ENCODE results near the gene ZNF598. TPM values are rescaled to one million over a fixed set of nuclear protein-coding genes. Genes with fewer than 3 reads are reported as not detected.

The ZNF598 gene
- total RNA-seq, 1 donor from 2014 or later, result 14.5 TPM

DNA sequence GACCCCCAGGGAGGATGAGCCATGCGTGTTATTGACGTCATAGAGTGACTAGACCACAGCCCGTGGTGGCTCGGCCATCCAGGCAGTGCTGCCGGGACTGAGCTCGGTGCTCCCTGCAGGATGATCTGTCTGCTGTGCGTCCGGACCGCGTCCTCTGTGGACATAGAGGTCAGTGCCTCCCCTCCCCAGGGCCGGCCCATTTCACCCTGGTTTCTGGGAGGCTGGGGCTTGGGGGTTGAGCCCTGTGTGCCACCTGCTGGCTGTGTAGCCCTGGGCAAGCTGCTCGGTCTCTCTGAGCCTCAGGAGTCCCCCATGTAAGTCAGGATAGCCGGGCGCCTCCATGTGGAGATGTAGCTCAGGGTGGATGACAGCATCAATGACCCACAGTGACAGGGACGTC, 46.5 kb upstream of the ZNF598 start:
- Histone ChIP-seq H3K9me3 (replicated peaks) (no peaks in the 10 kb centered on the region), H3K27ac (replicated peaks) (no peak overlapping the region), H3K36me3 (peaks cover 84% of the 10 kb centered on the region), H3K4me1 (no peaks in the 10 kb centered on the region), H3K4me3 (no peak overlapping the region), H3K27me3 (ENCODE audit: low read depth) (no peaks in the 10 kb centered on the region)
- DNase-seq, result no peak
- intact Hi-C loops (cut with micrococcal nuclease), result no loop called here
- TF ChIP-seq, protein P1, sequence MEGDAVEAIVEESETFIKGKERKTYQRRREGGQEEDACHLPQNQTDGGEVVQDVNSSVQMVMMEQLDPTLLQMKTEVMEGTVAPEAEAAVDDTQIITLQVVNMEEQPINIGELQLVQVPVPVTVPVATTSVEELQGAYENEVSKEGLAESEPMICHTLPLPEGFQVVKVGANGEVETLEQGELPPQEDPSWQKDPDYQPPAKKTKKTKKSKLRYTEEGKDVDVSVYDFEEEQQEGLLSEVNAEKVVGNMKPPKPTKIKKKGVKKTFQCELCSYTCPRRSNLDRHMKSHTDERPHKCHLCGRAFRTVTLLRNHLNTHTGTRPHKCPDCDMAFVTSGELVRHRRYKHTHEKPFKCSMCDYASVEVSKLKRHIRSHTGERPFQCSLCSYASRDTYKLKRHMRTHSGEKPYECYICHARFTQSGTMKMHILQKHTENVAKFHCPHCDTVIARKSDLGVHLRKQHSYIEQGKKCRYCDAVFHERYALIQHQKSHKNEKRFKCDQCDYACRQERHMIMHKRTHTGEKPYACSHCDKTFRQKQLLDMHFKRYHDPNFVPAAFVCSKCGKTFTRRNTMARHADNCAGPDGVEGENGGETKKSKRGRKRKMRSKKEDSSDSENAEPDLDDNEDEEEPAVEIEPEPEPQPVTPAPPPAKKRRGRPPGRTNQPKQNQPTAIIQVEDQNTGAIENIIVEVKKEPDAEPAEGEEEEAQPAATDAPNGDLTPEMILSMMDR (IDR thresholded peaks at IDR 0.05; ENCODE audit: borderline replicate concordance), result peak; percentile 39

DNA sequence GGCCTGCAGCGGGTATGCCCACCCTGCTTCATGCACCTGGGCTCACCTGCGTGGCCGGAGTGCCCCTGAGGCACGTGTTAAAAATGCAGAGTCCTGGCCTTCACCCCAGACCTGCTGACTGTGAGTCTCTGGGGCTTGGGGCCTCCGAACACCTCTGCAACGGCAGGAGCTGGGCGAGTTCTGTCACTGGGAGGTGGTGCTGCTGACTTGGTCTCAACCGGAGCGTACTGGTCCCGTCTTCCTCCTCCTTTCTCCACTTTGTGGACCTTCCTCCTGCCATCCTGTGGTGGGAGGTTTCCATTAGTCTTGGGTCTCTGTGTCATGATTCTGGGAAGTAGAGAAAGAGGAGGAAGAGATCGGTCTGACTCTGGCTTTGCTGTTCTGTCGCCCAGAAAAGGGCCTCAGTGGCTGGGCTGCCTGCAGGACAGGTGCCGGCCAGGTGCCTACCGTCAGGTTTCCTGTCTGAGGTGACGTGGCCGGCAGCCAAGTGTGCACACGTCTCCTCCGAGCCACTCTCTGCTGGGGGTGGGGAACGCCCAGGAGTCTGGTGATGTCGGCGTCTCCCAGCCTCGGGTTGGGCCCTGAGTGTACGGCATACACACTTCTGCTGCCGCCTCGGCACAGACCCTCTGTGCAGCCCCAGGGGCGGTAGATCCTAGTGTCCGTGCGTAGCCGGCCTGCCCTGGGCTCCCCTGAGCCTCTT, 45.1 kb upstream of the ZNF598 start:
- H3K27me3 ChIP-seq (ENCODE audit: low read depth), result no peaks in the 10 kb centered on the region
- no peak overlapping the region for H3K27ac ChIP-seq (replicated peaks)
- no peaks in the 10 kb centered on the region for H3K9me3 ChIP-seq (replicated peaks)
- intact Hi-C loops (cut with micrococcal nuclease), result no loop called here
- no peaks in the 10 kb centered on the region for H3K4me1 ChIP-seq
- no peak overlapping the region for H3K4me3 ChIP-seq
- TF ChIP-seq, protein P1 (IDR thresholded peaks at IDR 0.05; ENCODE audit: borderline replicate concordance), result no peak
- DNase-seq, result no peak
- H3K36me3 ChIP-seq, result peaks cover 80% of the 10 kb centered on the region

DNA sequence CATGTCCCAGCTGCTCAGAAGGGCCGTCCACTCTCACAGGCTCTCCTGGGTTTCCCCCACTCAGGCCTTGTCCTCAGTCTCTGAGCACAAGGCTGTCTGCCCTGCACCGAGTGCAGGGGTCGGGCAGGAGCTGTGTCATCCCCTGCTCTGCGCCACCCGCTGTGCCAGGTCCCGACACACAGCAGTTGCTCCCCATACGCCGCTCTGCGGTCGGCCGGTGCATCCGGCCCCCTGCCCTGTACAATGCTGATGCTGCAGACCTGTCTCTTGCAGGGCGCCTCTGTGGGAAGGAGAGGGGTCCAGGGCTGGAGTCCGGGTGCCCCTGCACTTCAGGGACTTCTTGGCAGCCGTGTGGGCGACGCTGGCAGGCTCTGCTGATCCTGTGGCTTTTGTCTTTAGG, 44.3 kb upstream of the ZNF598 start:
- no peaks in the 10 kb centered on the region for H3K9me3 ChIP-seq (replicated peaks)
- H3K4me3 ChIP-seq, result no peak overlapping the region
- no peak overlapping the region for H3K27ac ChIP-seq (replicated peaks)
- peaks cover 5% of the 10 kb centered on the region for H3K4me1 ChIP-seq
- peaks cover 74% of the 10 kb centered on the region for H3K36me3 ChIP-seq
- DNase-seq, result no peak
- TF ChIP-seq, protein P1 (IDR thresholded peaks at IDR 0.05; ENCODE audit: borderline replicate concordance), result no peak
- intact Hi-C loops (cut with micrococcal nuclease), result no loop called here
- H3K27me3 ChIP-seq (ENCODE audit: low read depth), result no peaks in the 10 kb centered on the region

DNA sequence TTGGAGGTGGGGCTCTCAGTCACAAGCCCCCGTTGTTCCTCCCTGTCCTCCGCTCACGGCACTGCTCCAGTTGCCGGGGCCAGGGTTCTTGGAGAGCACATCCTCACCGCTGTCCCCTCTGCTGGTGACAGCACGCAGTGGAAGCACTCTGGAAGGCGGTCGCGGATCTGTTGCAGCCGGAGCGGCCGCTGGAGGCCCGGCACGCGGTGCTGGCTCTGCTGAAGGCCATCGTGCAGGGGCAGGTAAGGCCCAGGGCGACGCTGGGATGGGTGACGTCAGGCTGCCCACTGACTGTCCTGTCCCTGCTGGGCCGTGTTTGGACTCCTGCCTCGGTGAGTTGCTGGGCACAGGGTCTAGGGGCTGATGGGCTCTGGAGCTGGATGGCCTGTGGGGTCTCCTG, 43.6 kb upstream of the ZNF598 start:
- Histone ChIP-seq H3K4me1 (peaks cover 12% of the 10 kb centered on the region), H3K9me3 (replicated peaks) (no peaks in the 10 kb centered on the region), H3K4me3 (no peak overlapping the region), H3K27me3 (ENCODE audit: low read depth) (no peaks in the 10 kb centered on the region), H3K36me3 (peaks cover 67% of the 10 kb centered on the region), H3K27ac (replicated peaks) (no peak overlapping the region)
- no peak for DNase-seq
- TF ChIP-seq, protein P1 (IDR thresholded peaks at IDR 0.05; ENCODE audit: borderline replicate concordance), result no peak
- intact Hi-C loops (cut with micrococcal nuclease), result no loop called here

DNA sequence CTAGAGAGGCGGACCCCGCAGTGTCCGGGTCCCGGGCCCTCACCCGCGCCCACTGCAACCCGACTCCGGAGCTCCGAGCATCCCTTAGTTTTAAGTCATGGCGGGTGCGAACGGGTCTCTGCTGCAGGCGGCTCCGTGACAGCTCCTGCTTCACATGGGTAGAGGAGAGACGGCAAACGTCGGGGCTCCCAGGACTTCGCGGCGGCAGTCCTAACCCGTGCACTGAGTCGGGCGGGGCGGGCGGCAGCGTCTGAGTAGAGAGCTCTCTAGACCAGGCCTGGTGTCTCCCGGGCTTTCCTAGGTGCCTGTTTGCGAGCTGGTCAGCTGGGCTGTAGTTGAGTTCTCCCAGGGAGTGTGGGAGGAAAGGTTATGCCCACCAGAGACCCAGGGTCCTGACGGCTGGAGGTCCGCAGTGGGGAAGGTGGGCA, 38.5 kb upstream of the ZNF598 start:
- Histone ChIP-seq H3K4me1 (peaks cover 60% of the 10 kb centered on the region), H3K36me3 (peaks cover 30% of the 10 kb centered on the region), H3K9me3 (replicated peaks) (no peaks in the 10 kb centered on the region), H3K4me3 (peak overlapping the region; percentile 91), H3K27me3 (ENCODE audit: low read depth) (no peaks in the 10 kb centered on the region), H3K27ac (replicated peaks) (peak overlapping the region; percentile 96)
- no peak for DNase-seq
- intact Hi-C loops (cut with micrococcal nuclease), result no loop called here
- TF ChIP-seq, protein P1 (IDR thresholded peaks at IDR 0.05; ENCODE audit: borderline replicate concordance), result no peak

All from left ventricle myocardium inferior (tissue), 1 donor.